ENCODE measurements around the gene MKS1. TPM values are rescaled to one million over a fixed set of nuclear protein-coding genes. Genes with fewer than 3 reads are reported as not detected.

The MKS1 gene
- total RNA-seq, 1 experiment from 2014 or later = 12.1 TPM

GRCh38 chr17:58189436-58190146, 29.5 kb downstream of the MKS1 start:
- intact Hi-C loops (cut with micrococcal nuclease; ENCODE audit: unreplicated experiment) = no loop called here
- ATAC-seq = peak; percentile 75

GRCh38 chr17:58187675-58188074, 31.4 kb downstream of the MKS1 start:
- Histone ChIP-seq H3K4me1 (ENCODE audit: control insufficient read depth, insufficient read depth, low read length) (peaks cover 5% of the 10 kb centered on the region; the same call in 1 of the 2 replicates), H3K27me3 (ENCODE audit: control insufficient read depth, insufficient read depth, low read length) (no peaks in the 10 kb centered on the region; the same call in 1 of the 2 replicates), H3K9me3 (ENCODE audit: control insufficient read depth, insufficient read depth, low read depth, low read length) (no peaks in the 10 kb centered on the region), H3K4me3 (ENCODE audit: low read depth in 2 of 2, low read length in 2 of 2) (no peak overlapping the region), H3K27ac (ENCODE audit: low read length) (no peak overlapping the region), H3K36me3 (ENCODE audit: control insufficient read depth, insufficient read depth, low read length) (no peaks in the 10 kb centered on the region)
- DNase-seq (ENCODE audit: low read depth, low spot score) (no peak), ATAC-seq (no peak)
- CTCF ChIA-PET = no interaction called here
- intact Hi-C loops (cut with micrococcal nuclease; ENCODE audit: unreplicated experiment) (no loop called here), in situ Hi-C loops (cut with HindIII; ENCODE audit: low pct_unique_long_range_greater_than_20kb, low sequenced_read_pairs) (no loop called here)
- no TSS peak for BruUV-seq (replicated peaks)
- TF ChIP-seq, protein P1, sequence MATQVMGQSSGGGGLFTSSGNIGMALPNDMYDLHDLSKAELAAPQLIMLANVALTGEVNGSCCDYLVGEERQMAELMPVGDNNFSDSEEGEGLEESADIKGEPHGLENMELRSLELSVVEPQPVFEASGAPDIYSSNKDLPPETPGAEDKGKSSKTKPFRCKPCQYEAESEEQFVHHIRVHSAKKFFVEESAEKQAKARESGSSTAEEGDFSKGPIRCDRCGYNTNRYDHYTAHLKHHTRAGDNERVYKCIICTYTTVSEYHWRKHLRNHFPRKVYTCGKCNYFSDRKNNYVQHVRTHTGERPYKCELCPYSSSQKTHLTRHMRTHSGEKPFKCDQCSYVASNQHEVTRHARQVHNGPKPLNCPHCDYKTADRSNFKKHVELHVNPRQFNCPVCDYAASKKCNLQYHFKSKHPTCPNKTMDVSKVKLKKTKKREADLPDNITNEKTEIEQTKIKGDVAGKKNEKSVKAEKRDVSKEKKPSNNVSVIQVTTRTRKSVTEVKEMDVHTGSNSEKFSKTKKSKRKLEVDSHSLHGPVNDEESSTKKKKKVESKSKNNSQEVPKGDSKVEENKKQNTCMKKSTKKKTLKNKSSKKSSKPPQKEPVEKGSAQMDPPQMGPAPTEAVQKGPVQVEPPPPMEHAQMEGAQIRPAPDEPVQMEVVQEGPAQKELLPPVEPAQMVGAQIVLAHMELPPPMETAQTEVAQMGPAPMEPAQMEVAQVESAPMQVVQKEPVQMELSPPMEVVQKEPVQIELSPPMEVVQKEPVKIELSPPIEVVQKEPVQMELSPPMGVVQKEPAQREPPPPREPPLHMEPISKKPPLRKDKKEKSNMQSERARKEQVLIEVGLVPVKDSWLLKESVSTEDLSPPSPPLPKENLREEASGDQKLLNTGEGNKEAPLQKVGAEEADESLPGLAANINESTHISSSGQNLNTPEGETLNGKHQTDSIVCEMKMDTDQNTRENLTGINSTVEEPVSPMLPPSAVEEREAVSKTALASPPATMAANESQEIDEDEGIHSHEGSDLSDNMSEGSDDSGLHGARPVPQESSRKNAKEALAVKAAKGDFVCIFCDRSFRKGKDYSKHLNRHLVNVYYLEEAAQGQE (IDR thresholded peaks at IDR 0.05; ENCODE audit: insufficient read depth in 1 of 2, low read depth in 2 of 2, low read length in 1 of 2) = peak in 1 of 2 experiments; percentile 48; a peak in 1 of 4 replicates
- no peak for TF ChIP-seq TCF7L2 (IDR thresholded peaks at IDR 0.05; ENCODE audit: low read depth, low read length)
- POLR2A ChIA-PET = no interaction called here

More at GRCh38 chr17:58189436-58190146, 29.5 kb downstream of the MKS1 start:
- no peaks in the 10 kb centered on the region for H3K36me3 ChIP-seq (ENCODE audit: control insufficient read depth, insufficient read depth, low read length)
- no peak overlapping the region for H3K4me3 ChIP-seq (ENCODE audit: low read depth in 2 of 2, low read length in 2 of 2)
- TF ChIP-seq POLR2AphosphoS5 (IDR thresholded peaks at IDR 0.05; ENCODE audit: low read depth, low read length) (no peak), SIN3A (IDR thresholded peaks at IDR 0.05; ENCODE audit: borderline replicate concordance, insufficient read depth, low read depth, low read length) (no peak)
- ChIA-PET CTCF (interaction anchor here (0.6 to 0.8 kb wide), 2 partner anchors 133 to 328 kb away, joined by 3 to 5 read pairs; no protein-coding TSS in a partner anchor), POLR2A (no interaction called here)
- H3K27ac ChIP-seq (ENCODE audit: low read length) = no peak overlapping the region
- no TSS peak for BruUV-seq (replicated peaks)
- DNase-seq (ENCODE audit: low read depth, low spot score) = no peak
- H3K9me3 ChIP-seq (ENCODE audit: control insufficient read depth, insufficient read depth, low read depth, low read length) = no peaks in the 10 kb centered on the region
- in situ Hi-C loops (cut with HindIII; ENCODE audit: low pct_unique_long_range_greater_than_20kb, low sequenced_read_pairs) = no loop called here
- no peaks in the 10 kb centered on the region; the same call in 1 of the 2 replicates for H3K27me3 ChIP-seq (ENCODE audit: control insufficient read depth, insufficient read depth, low read length)
- H3K4me1 ChIP-seq (ENCODE audit: control insufficient read depth, insufficient read depth, low read length) = peaks cover 5% of the 10 kb centered on the region; the same call in 1 of the 2 replicates

DNA sequence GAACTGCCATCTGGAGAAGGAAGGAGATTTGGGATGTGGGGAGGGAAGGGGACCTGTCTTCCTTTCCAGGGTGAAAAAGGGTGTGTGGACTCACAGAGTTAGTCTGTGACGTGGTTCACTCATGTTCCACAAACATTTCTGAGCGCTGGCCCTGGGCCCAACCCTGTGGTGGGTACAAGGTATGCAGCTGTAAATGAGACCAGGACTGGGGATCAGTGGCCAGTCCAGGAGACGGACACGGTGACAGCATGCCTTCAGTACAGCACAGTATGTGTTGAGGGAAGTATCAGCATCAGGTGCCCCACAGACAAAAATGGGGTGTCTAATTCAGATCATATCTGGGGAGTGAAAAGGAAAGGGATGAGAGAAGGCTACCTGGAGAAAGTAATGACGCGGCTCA, 32.0 kb downstream of the MKS1 start:
- no TSS peak for BruUV-seq (replicated peaks)
- ATAC-seq (no peak), DNase-seq (ENCODE audit: low read depth, low spot score) (no peak)
- Histone ChIP-seq H3K9me3 (ENCODE audit: control insufficient read depth, insufficient read depth, low read depth, low read length) (no peaks in the 10 kb centered on the region), H3K4me1 (ENCODE audit: control insufficient read depth, insufficient read depth, low read length) (peaks cover 5% of the 10 kb centered on the region; the same call in 1 of the 2 replicates), H3K36me3 (ENCODE audit: control insufficient read depth, insufficient read depth, low read length) (no peaks in the 10 kb centered on the region), H3K4me3 (ENCODE audit: low read depth in 2 of 2, low read length in 2 of 2) (no peak overlapping the region), H3K27me3 (ENCODE audit: control insufficient read depth, insufficient read depth, low read length) (no peaks in the 10 kb centered on the region; the same call in 1 of the 2 replicates), H3K27ac (ENCODE audit: low read length) (no peak overlapping the region)
- TF ChIP-seq TCF7L2 (IDR thresholded peaks at IDR 0.05; ENCODE audit: low read depth, low read length) (no peak), SIN3A (IDR thresholded peaks at IDR 0.05; ENCODE audit: borderline replicate concordance, insufficient read depth, low read depth, low read length) (no peak), POLR2AphosphoS5 (IDR thresholded peaks at IDR 0.05; ENCODE audit: low read depth, low read length) (no peak)
- TF ChIP-seq, protein P1 (IDR thresholded peaks at IDR 0.05; ENCODE audit: insufficient read depth in 1 of 2, low read depth in 2 of 2, low read length in 1 of 2) = no peak
- TF ChIP-seq, protein P2, sequence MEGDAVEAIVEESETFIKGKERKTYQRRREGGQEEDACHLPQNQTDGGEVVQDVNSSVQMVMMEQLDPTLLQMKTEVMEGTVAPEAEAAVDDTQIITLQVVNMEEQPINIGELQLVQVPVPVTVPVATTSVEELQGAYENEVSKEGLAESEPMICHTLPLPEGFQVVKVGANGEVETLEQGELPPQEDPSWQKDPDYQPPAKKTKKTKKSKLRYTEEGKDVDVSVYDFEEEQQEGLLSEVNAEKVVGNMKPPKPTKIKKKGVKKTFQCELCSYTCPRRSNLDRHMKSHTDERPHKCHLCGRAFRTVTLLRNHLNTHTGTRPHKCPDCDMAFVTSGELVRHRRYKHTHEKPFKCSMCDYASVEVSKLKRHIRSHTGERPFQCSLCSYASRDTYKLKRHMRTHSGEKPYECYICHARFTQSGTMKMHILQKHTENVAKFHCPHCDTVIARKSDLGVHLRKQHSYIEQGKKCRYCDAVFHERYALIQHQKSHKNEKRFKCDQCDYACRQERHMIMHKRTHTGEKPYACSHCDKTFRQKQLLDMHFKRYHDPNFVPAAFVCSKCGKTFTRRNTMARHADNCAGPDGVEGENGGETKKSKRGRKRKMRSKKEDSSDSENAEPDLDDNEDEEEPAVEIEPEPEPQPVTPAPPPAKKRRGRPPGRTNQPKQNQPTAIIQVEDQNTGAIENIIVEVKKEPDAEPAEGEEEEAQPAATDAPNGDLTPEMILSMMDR (IDR thresholded peaks at IDR 0.05) = no peak
- intact Hi-C loops (cut with micrococcal nuclease; ENCODE audit: unreplicated experiment) (no loop called here), in situ Hi-C loops (cut with HindIII; ENCODE audit: low pct_unique_long_range_greater_than_20kb, low sequenced_read_pairs) (no loop called here)
- ChIA-PET CTCF (no interaction called here), POLR2A (no interaction called here)
